SJCRH30 (cell line): Measurements from ENCODE around the gene ITPKA. TPM values are rescaled to one million over a fixed set of nuclear protein-coding genes. Genes with fewer than 3 reads are reported as not detected.

Experiments
- DNase-seq, 2 experiments: peaks; one replicate each; pipeline ENCODE4 v3.0.0-alpha.2; 2015 to 2020
- H3K27ac ChIP-seq: fragments of 250-450 bp; sonication (Bioruptor Pico); 2 replicates; pipeline ENCODE4 v1.5.1; 2020; ENCODE audit warnings: mild to moderate bottlenecking, moderate library complexity
- H3K27me3 ChIP-seq: fragments of 250-450 bp; sonication (Bioruptor Pico); 2 replicates; pipeline ENCODE4 v1.5.1; 2020; ENCODE audit warnings: mild to moderate bottlenecking, moderate library complexity
- H3K36me3 ChIP-seq: fragments of 250-450 bp; sonication (Bioruptor Pico); 2 replicates; pipeline ENCODE4 v1.5.1; 2020; ENCODE audit warnings: mild to moderate bottlenecking, moderate library complexity
- H3K4me1 ChIP-seq: fragments of 250-450 bp; sonication (Bioruptor Pico); 2 replicates; pipeline ENCODE4 v1.5.1; 2020; ENCODE audit warnings: mild to moderate bottlenecking, moderate library complexity
- H3K4me3 ChIP-seq: fragments of 250-450 bp; sonication (Bioruptor Pico); 2 replicates; pipeline ENCODE4 v1.5.1; 2020; ENCODE audit warnings: mild to moderate bottlenecking, moderate library complexity
- H3K9me3 ChIP-seq: fragments of 250-450 bp; sonication (Bioruptor Pico); replicated peaks from 2 replicates; pipeline ENCODE4 v1.5.1; 2020; ENCODE audit warnings: mild to moderate bottlenecking, moderate library complexity
- total RNA-seq: library from RNA; depleted of rRNA; stranded (reverse); fragments of >200 nt; shearing (Covaris generic); gene quantifications from 2 replicates; pipeline ENCODE4 v1.2.3, GENCODE V29; 2014

Gene ITPKA
- total RNA-seq, 1 experiment from 2014 or later: 8.8 TPM

GRCh38 chr15:41483115-41483514 lies 10.6 kb upstream of the ITPKA start:
- Histone ChIP-seq H3K9me3 (0 out of 2 replicates have a peak, but pooled peaks cover 6% of the 10 kb centered on the region), H3K4me1 (peaks cover 27% of the 10 kb centered on the region), H3K36me3 (peaks cover 34% of the 10 kb centered on the region), H3K27me3 (no peaks in the 10 kb centered on the region), H3K27ac (no peak overlapping the region), H3K4me3 (no peak overlapping the region)
- DNase-seq: no peak

GRCh38 chr15:41483519-41483918 lies 10.2 kb upstream of the ITPKA start:
- DNase-seq: no peak
- H3K27me3 ChIP-seq: no peaks in the 10 kb centered on the region
- H3K4me3 ChIP-seq: no peak overlapping the region
- peaks cover 27% of the 10 kb centered on the region for H3K4me1 ChIP-seq
- H3K27ac ChIP-seq: no peak overlapping the region
- 0 out of 2 replicates have a peak, but pooled peaks cover 6% of the 10 kb centered on the region for H3K9me3 ChIP-seq
- H3K36me3 ChIP-seq: peaks cover 34% of the 10 kb centered on the region

GRCh38 chr15:41484937-41485625 lies 8.6 kb upstream of the ITPKA start:
- Histone ChIP-seq H3K4me1 (peaks cover 25% of the 10 kb centered on the region), H3K27me3 (no peaks in the 10 kb centered on the region), H3K27ac (no peak overlapping the region), H3K9me3 (0 out of 2 replicates have a peak, but pooled peaks cover 6% of the 10 kb centered on the region), H3K36me3 (peaks cover 23% of the 10 kb centered on the region), H3K4me3 (no peak overlapping the region)
- DNase-seq: no peak

- peaks cover 25% of the 10 kb centered on the region for H3K4me1 ChIP-seq
- H3K27ac ChIP-seq: no peak overlapping the region
- H3K27me3 ChIP-seq: no peaks in the 10 kb centered on the region
- H3K9me3 ChIP-seq: 0 out of 2 replicates have a peak, but pooled peaks cover 6% of the 10 kb centered on the region
- H3K4me3 ChIP-seq: no peak overlapping the region
- H3K36me3 ChIP-seq: peaks cover 19% of the 10 kb centered on the region
- DNase-seq: no peak
Measured at GRCh38 chr15:41486286-41486685, 7.4 kb upstream of the ITPKA start.

GRCh38 chr15:41487381-41487780 lies 6.3 kb upstream of the ITPKA start:
- peaks cover 28% of the 10 kb centered on the region for H3K4me1 ChIP-seq

GRCh38 chr15:41487802-41488201 lies 5.9 kb upstream of the ITPKA start:
- H3K4me1 ChIP-seq: peaks cover 29% of the 10 kb centered on the region
- DNase-seq: no peak
- no peak overlapping the region for H3K4me3 ChIP-seq
- peaks cover 3% of the 10 kb centered on the region; the same call in 1 of the 2 replicates for H3K36me3 ChIP-seq
- no peak overlapping the region for H3K27ac ChIP-seq
- H3K27me3 ChIP-seq: no peaks in the 10 kb centered on the region
- no peaks in the 10 kb centered on the region for H3K9me3 ChIP-seq

More at GRCh38 chr15:41487381-41487780, 6.3 kb upstream of the ITPKA start:
- H3K9me3 ChIP-seq: 0 out of 2 replicates have a peak, but pooled peaks cover 1% of the 10 kb centered on the region
- peaks cover 8% of the 10 kb centered on the region for H3K36me3 ChIP-seq
- no peak overlapping the region for H3K27ac ChIP-seq
- H3K27me3 ChIP-seq: no peaks in the 10 kb centered on the region
- no peak for DNase-seq
- no peak overlapping the region for H3K4me3 ChIP-seq

GRCh38 chr15:41489641-41490040 lies 4.0 kb upstream of the ITPKA start:
- peaks cover 29% of the 10 kb centered on the region for H3K4me1 ChIP-seq
- DNase-seq: no peak
- H3K27ac ChIP-seq: peak overlapping the region; percentile 67; the same call in 1 of the 2 replicates
- no peaks in the 10 kb centered on the region for H3K27me3 ChIP-seq
- H3K4me3 ChIP-seq: no peak overlapping the region
- no peaks in the 10 kb centered on the region for H3K36me3 ChIP-seq
- H3K9me3 ChIP-seq: no peaks in the 10 kb centered on the region

GRCh38 chr15:41490355-41490754 lies 3.3 kb upstream of the ITPKA start:
- Histone ChIP-seq H3K27me3 (no peaks in the 10 kb centered on the region), H3K4me1 (peaks cover 29% of the 10 kb centered on the region), H3K4me3 (no peak overlapping the region), H3K27ac (peak overlapping the region; percentile 67), H3K9me3 (no peaks in the 10 kb centered on the region), H3K36me3 (no peaks in the 10 kb centered on the region)
- DNase-seq: peak; percentile 77 to 93

GRCh38 chr15:41491889-41492288 lies 1.8 kb upstream of the ITPKA start:
- no peak for DNase-seq
- no peaks in the 10 kb centered on the region for H3K9me3 ChIP-seq
- H3K27me3 ChIP-seq: no peaks in the 10 kb centered on the region
- no peak overlapping the region for H3K27ac ChIP-seq
- H3K4me1 ChIP-seq: peaks cover 29% of the 10 kb centered on the region
- H3K36me3 ChIP-seq: no peaks in the 10 kb centered on the region
- H3K4me3 ChIP-seq: no peak overlapping the region

- H3K4me1 ChIP-seq: peaks cover 25% of the 10 kb centered on the region
- DNase-seq: peak; percentile 56 to 66
- peak overlapping the region; percentile 94 for H3K27ac ChIP-seq
- H3K27me3 ChIP-seq: no peaks in the 10 kb centered on the region
- H3K36me3 ChIP-seq: no peaks in the 10 kb centered on the region
- no peaks in the 10 kb centered on the region for H3K9me3 ChIP-seq
- peak overlapping the region; percentile 73 for H3K4me3 ChIP-seq
Measured at GRCh38 chr15:41492597-41493204, 973 bp upstream of the ITPKA start.

GRCh38 chr15:41493902-41494189 lies 172 bp downstream of the ITPKA start:
- no peaks in the 10 kb centered on the region for H3K9me3 ChIP-seq
- no peak overlapping the region for H3K27ac ChIP-seq
- peak overlapping the region; percentile 73 for H3K4me3 ChIP-seq
- DNase-seq: no peak
- H3K27me3 ChIP-seq: no peaks in the 10 kb centered on the region
- peaks cover 24% of the 10 kb centered on the region for H3K4me1 ChIP-seq
- H3K36me3 ChIP-seq: no peaks in the 10 kb centered on the region

GRCh38 chr15:41494190-41494921 lies 682 bp downstream of the ITPKA start:
- H3K4me3 ChIP-seq: no peak overlapping the region; the same call in 1 of the 2 replicates
- H3K4me1 ChIP-seq: peaks cover 24% of the 10 kb centered on the region
- H3K27me3 ChIP-seq: no peaks in the 10 kb centered on the region
- H3K36me3 ChIP-seq: no peaks in the 10 kb centered on the region
- DNase-seq: no peak
- H3K9me3 ChIP-seq: no peaks in the 10 kb centered on the region
- no peak overlapping the region for H3K27ac ChIP-seq

- H3K4me1 ChIP-seq: peaks cover 20% of the 10 kb centered on the region
- no peak overlapping the region for H3K27ac ChIP-seq
- no peak for DNase-seq
- H3K27me3 ChIP-seq: no peaks in the 10 kb centered on the region
- H3K9me3 ChIP-seq: no peaks in the 10 kb centered on the region
- no peaks in the 10 kb centered on the region for H3K36me3 ChIP-seq
- no peak overlapping the region for H3K4me3 ChIP-seq
Measured at GRCh38 chr15:41494922-41495735, 1.5 kb downstream of the ITPKA start.

- Histone ChIP-seq H3K27me3 (no peaks in the 10 kb centered on the region), H3K36me3 (no peaks in the 10 kb centered on the region), H3K9me3 (no peaks in the 10 kb centered on the region), H3K4me1 (peaks cover 14% of the 10 kb centered on the region), H3K27ac (no peak overlapping the region), H3K4me3 (no peak overlapping the region)
- no peak for DNase-seq
Measured at GRCh38 chr15:41495736-41496599, 2.3 kb downstream of the ITPKA start.
